NCI-H2081 treated with DMSO at 0.1 percent for 48 hours (cell line): ENCODE results near the gene ASXL1.
"Not testable (repeated sequence)": the region's sequence is repeated elsewhere in the genome, so short reads cannot be mapped to it uniquely, and the experiment has no call there.

Experiments
- DNase-seq: peaks from one replicate; lab custom pipeline; 2025; lab: John Stamatoyannopoulos, UW

ASXL1 gene

DNA sequence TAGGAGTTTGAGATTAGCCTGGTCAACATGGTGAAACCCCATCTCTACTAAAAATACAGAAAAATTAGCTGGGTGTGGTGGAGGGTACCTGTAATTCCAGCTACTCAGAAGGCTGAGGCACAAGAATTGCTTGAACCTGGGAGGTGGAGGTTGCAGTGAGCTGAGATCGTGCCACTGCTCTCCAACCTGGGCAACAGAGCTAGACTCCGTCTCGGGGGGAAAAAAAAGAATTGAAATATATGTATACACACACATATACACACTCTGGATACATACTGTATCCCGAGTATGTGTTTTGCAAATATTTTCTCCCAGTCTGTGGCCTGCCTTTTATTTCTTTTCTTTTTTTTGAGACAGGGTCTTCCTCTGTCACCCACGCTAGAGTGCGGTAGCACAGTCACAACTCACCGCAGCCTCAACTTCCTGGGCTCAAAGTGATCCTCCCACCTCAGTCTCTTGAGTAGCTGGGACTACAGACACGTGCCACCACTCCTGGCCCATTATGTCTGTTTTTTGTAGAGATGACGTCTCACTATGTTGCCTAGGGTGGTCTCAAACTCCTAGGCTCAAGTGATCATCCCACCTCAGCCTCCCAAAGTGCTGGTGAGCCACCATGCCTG is 49.1 kb downstream of the ASXL1 start:
- DNase-seq: not testable (repeated sequence)

- no peak for DNase-seq
Observed at GRCh38 chr20:32411955-32412706, 54.0 kb downstream of the ASXL1 start.

GRCh38 chr20:32415494-32415893 is 57.4 kb downstream of the ASXL1 start:
- DNase-seq: no peak

GRCh38 chr20:32416206-32416605 is 58.1 kb downstream of the ASXL1 start:
- DNase-seq: no peak

DNA sequence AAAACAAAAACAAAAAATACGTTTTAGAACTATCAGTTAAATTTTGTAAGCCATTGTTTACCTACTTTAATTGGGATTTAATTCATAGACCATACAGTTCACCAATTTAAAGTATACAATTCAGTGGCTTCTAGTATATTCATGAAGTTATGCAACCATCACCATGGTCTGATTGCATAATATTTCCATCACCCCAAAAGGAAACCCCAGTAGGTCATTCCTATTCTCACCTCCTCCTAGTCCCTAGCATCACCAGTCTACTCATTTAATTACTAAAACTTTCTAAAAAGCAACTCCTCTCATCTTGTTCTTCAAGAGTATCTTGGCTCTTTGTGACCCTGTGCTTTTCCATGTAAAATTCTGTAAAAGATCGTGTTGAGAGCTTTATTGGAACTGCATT is 60.2 kb downstream of the ASXL1 start:
- no peak for DNase-seq

GRCh38 chr20:32421290-32421689 is 63.2 kb downstream of the ASXL1 start:
- no peak for DNase-seq

GRCh38 chr20:32427996-32428395 is 69.9 kb downstream of the ASXL1 start:
- no peak for DNase-seq

GRCh38 chr20:32429343-32429742 is 71.2 kb downstream of the ASXL1 start:
- DNase-seq: no peak

DNA sequence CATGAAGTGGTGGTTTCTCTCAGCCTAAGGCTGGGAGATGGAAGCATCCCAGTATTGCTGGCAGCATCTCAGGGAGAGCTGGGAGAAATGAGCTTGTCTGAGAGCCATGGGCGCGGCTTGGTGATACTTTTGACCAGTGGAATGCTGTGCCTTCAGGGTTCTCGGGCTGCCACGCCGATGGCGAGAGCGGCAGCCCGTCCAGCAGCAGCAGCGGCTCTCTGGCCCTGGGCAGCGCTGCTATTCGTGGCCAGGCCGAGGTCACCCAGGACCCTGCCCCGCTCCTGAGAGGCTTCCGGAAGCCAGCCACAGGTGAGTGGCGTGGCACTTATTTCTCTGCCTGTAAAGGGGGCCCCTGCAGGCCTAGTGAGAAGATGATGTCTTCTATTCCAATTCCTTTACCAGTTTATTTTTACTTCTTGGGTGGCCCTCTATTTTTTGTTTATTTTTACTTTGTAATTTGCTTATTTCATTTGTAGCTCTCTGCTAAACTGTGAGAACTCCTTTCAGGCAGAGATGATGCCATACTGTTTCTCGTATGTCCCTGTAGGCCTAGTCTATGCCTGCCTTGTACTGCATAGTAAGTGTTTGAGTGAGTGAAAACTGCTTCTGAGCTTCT is 71.7 kb downstream of the ASXL1 start:
- DNase-seq: no peak

DNA sequence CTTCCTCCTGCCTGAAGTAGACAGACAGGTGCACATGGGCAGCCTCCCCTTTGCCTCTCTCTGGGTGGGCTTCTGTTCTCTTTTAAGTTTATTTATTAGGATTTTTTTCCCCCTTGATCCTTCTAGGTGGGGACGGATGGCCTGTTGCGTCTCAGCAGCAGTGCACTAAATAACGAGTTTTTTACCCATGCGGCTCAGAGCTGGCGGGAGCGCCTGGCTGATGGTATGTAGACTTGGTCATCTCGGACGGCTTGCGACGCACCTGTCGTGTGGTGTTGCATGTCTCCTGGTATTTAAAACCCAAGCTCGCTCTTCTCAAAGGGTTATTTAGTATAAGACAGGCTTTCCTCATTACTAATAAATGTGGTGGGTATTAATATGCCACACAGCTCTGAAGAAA is 73.3 kb downstream of the ASXL1 start:
- DNase-seq: no peak

- no peak for DNase-seq
Observed at GRCh38 chr20:32432277-32432676, 74.1 kb downstream of the ASXL1 start.

DNA sequence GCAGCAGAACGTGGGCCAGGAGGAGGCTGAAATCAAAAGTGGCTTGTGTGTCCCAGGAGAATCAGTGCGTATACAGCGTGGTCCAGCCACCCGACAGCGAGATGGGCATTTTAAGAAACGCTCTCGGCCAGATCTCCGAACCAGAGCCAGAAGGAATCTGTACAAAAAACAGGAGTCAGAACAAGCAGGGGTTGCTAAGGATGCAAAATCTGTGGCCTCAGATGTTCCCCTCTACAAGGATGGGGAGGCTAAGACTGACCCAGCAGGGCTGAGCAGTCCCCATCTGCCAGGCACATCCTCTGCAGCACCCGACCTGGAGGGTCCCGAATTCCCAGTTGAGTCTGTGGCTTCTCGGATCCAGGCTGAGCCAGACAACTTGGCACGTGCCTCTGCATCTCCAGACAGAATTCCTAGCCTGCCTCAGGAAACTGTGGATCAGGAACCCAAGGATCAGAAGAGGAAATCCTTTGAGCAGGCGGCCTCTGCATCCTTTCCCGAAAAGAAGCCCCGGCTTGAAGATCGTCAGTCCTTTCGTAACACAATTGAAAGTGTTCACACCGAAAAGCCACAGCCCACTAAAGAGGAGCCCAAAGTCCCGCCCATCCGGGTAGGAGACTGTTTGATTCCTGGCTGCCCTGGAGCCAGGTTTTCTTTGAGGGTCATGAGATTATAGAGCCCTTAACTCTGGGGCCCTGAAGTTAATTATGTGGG is 75.3 kb downstream of the ASXL1 start:
- no peak for DNase-seq

DNA sequence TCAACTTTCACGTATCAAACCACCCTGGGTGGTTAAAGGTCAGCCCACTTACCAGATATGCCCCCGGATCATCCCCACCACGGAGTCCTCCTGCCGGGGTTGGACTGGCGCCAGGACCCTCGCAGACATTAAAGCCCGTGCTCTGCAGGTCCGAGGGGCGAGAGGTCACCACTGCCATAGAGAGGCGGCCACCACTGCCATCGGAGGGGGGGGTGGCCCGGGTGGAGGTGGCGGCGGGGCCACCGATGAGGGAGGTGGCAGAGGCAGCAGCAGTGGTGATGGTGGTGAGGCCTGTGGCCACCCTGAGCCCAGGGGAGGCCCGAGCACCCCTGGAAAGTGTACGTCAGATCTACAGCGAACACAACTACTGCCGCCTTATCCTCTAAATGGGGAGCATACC is 76.3 kb downstream of the ASXL1 start:
- no peak for DNase-seq

- no peak for DNase-seq
Observed at GRCh38 chr20:32435449-32436107, 77.4 kb downstream of the ASXL1 start.

DNA sequence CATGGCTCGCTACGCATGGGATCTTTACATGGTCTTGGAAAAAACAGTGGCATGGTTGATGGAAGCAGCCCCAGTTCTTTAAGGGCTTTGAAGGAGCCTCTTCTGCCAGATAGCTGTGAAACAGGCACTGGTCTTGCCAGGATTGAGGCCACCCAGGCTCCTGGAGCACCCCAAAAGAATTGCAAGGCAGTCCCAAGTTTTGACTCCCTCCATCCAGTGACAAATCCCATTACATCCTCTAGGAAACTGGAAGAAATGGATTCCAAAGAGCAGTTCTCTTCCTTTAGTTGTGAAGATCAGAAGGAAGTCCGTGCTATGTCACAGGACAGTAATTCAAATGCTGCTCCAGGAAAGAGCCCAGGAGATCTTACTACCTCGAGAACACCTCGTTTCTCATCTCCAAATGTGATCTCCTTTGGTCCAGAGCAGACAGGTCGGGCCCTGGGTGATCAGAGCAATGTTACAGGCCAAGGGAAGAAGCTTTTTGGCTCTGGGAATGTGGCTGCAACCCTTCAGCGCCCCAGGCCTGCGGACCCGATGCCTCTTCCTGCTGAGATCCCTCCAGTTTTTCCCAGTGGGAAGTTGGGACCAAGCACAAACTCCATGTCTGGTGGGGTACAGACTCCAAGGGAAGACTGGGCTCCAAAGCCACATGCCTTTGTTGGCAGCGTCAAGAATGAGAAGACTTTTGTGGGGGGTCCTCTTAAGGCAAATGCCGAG is 78.2 kb downstream of the ASXL1 start:
- no peak for DNase-seq

DNA sequence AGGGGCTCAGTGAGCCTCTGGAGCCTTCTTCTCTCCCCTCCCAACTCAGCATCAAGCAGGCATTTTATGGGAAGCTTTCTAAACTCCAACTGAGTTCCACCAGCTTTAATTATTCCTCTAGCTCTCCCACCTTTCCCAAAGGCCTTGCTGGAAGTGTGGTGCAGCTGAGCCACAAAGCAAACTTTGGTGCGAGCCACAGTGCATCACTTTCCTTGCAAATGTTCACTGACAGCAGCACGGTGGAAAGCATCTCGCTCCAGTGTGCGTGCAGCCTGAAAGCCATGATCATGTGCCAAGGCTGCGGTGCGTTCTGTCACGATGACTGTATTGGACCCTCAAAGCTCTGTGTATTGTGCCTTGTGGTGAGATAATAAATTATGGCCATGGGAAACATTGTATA is 78.8 kb downstream of the ASXL1 start:
- DNase-seq: no peak

DNA sequence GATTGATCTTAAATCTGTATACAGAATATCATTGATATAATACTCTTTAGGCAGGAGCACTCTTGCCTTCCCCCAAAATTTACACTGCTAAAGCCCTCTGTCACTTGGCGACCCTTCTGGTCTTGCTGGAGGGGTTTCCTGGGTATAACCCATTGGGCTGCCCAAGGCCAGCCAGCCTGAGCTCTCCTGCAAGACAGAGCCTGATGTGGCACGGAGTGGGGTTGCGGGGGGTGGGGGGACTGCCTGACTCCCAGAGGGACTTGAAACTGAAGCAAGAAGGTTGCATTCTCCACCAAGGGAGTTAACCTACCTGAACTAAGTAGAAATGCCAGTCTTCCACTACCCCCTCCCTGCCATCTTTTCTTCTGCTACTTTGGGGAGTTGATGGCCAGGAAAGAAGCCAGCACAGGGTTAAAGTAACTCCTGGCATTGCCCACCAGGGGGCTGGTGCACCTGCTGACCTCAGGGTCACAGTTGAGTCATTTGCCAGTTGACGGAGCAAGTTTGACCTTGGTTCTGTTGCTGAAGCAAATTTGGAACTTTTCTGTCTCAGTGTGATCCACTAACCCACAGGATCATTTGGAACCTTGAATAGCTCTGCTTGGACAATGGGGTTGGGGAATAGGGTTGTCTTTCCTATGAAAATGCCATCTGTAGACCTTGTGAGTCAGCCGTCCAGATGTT is 79.4 kb downstream of the ASXL1 start:
- no peak for DNase-seq

- DNase-seq: no peak
Observed at GRCh38 chr20:32438331-32438858, 80.3 kb downstream of the ASXL1 start.

GRCh38 chr20:32439132-32439829 is 81.2 kb downstream of the ASXL1 start:
- no peak for DNase-seq
